Adrenal gland (tissue), 12 donors: ENCODE results near the gene ZC3H12A. TPM values are rescaled to one million over a fixed set of nuclear protein-coding genes. Genes with fewer than 3 reads are reported as not detected.

Experiments used
- DNase-seq, 7 donors: peaks; one replicate each; pipeline ENCODE4 v3.0.0-alpha.2; 2019 to 2020
- H3K27ac ChIP-seq, 5 donors: fragments of 200-600 bp; sonication (generic) in 4 of 5; 1 replicate in 3 of 5; 2 replicates in 2 of 5; pipeline versions ENCODE4 v1.5.1 to v1.8.0; 2016 to 2020; ENCODE audit warnings: mild to moderate bottlenecking in 1 of 5
- H3K27me3 ChIP-seq: fragments of 200-600 bp; 2 replicates; pipeline ENCODE4 v1.8.0; 2021
- H3K36me3 ChIP-seq, 2 donors: fragments of 200-600 bp; replicated peaks in 1 of 2; 1 replicate in 1 of 2; 2 replicates in 1 of 2; pipeline versions ENCODE4 v1.5.1 to v1.8.0; 2018 to 2022
- H3K4me1 ChIP-seq, 2 donors: fragments of 200-600 bp; replicated peaks in 1 of 2; 1 replicate in 1 of 2; 2 replicates in 1 of 2; pipeline versions ENCODE4 v1.5.1 to v1.8.0; 2018 to 2021
- H3K4me3 ChIP-seq, 4 donors: fragments of 200-600 bp; sonication (generic) in 3 of 4; one replicate each; pipeline ENCODE4 v1.5.1; 2016 to 2018
- H3K9me3 ChIP-seq, 3 donors: fragments of 200-600 bp; sonication (generic) in 1 of 3; replicated peaks in 1 of 3; 1 replicate in 2 of 3; 2 replicates in 1 of 3; pipeline versions ENCODE4 v1.5.1 to v1.8.0; 2016 to 2021
- POLR2A ChIP-seq, 2 donors: fragments of 450-650 bp; IDR thresholded peaks; one replicate each; pipeline ENCODE4 v1.6.1; 2017; ENCODE audit warnings: antibody characterized with exemption in 2 of 2, mild to moderate bottlenecking in 2 of 2, moderate library complexity in 1 of 2
- WGBS, 4 donors: extraction: QIAGEN DNeasy Blood & Tissue Kit in 2 of 4; methylation state at CpG; one replicate each; pipeline versions ENCODE4 v1.1.5 to v1.1.7; 2013 to 2017; 5-methylcytosine and 5-hydroxymethylcytosine counted together
- intact Hi-C, 2 donors: fragments of 100-400 bp; cut with DNase I; formaldehyde crosslinking; loops; one replicate each; pipeline versions ENCODE4 v1.14.1 to v1.15.0; 2022 to 2023
- polyA plus RNA-seq, 3 donors: library from polyadenylated mRNA; stranded (reverse); fragments of 200-250 nt in 2 of 3; fragments of 350-450 nt in 1 of 3; fragmentation: Illumina TruSeq in 1 of 3; extraction: RNeasy Lipid Tissue Mini Kit (QIAGEN cat#74804) in 1 of 3; gene quantifications; one replicate each; pipeline ENCODE4 v1.2.3, GENCODE V29; 2013 to 2014
- total RNA-seq, 9 donors: library from RNA; depleted of rRNA in 4 of 9; stranded (reverse); fragments of >200 nt in 4 of 9; fragments of 120-200 nt in 1 of 9; fragmentation: NEBNext Ultra II Directional in 1 of 9; extraction: Animal tissue kit (Norgen Biotek cat#: 25700) in 1 of 9; gene quantifications; one replicate each; pipeline versions ENCODE4 v1.1.0 to v1.2.4, GENCODE V29; 2013 to 2023
- TF ChIP-seq, protein P1 (sequence below), 6 experiments: fragments of 450-650 bp in 4 of 6; fragments of 200-600 bp in 2 of 6; sonication (generic) in 1 of 6; IDR thresholded peaks; 1 replicate in 5 of 6; 2 replicates in 1 of 6; pipeline versions ENCODE4 v1.5.1 to v1.8.0; 2016 to 2021; ENCODE audit warnings: antibody characterized with exemption in 6 of 6, mild to moderate bottlenecking in 2 of 6, moderate library complexity in 1 of 6
- donor health status: healthy with polysubstance abuse.
- donor health status: Bipolar disorder and iron deficiency.
- donor health status: DM: yes; HTN: yes; CAD: no.
- donor health status: DM: no; HTN: no; CAD: no.
- donor health status: DM: no; HTN: no; CAD: no.
- donor health status: DM: yes; HTN: yes; CAD: no.

Gene ZC3H12A
- total and polyA plus RNA-seq, 12 donors: 3.2 to 53.0 (median 17.4) TPM

DNA sequence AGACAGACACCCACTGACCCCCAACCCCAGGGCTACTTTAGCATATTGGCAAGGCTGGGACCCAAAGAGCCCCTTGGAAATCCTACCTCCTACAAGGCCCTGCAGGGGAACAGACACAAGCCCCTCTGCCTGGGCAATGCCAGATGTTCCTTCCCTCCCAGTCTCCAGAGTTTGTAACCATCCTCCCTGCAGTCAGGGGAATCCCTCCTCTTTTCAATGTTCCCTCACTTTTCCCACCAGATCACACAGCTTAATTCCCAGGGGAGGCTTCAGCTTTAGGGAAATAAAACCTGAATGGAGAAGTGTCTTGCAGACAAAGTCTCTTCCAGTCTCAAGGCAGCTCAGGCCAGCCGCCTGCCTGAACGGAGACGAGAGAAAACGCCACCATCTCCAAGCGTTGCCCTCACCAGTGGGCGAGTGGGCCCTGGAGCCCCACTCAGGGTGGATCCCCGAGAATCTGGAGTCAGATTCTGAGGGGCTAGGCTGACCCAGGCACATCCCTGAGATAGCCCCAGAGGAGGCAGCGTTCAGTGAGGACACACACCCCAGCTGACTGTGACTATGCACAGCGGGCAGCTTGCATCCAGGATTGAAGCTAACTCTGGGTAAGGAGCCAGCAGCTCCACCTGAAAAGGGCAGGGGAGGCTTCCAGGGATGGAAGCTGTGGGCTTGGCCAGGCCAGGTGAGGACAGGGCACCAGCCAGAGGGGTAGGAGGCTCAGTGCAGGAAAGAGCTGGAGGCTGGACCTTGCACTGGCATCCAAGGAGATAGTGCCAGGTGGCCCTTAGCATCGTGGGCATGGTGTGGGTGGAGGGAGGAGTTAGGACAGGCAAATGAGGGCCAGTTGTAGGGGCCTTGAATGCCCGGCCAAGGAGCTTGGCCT, 44.0 kb upstream of the ZC3H12A start:
- TF ChIP-seq, protein P1, sequence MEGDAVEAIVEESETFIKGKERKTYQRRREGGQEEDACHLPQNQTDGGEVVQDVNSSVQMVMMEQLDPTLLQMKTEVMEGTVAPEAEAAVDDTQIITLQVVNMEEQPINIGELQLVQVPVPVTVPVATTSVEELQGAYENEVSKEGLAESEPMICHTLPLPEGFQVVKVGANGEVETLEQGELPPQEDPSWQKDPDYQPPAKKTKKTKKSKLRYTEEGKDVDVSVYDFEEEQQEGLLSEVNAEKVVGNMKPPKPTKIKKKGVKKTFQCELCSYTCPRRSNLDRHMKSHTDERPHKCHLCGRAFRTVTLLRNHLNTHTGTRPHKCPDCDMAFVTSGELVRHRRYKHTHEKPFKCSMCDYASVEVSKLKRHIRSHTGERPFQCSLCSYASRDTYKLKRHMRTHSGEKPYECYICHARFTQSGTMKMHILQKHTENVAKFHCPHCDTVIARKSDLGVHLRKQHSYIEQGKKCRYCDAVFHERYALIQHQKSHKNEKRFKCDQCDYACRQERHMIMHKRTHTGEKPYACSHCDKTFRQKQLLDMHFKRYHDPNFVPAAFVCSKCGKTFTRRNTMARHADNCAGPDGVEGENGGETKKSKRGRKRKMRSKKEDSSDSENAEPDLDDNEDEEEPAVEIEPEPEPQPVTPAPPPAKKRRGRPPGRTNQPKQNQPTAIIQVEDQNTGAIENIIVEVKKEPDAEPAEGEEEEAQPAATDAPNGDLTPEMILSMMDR (IDR thresholded peaks at IDR 0.05): no peak
- no peak for TF ChIP-seq POLR2A (IDR thresholded peaks at IDR 0.05)
- no peak overlapping the region for H3K27ac ChIP-seq
- H3K4me3 ChIP-seq: no peak overlapping the region
- no peaks in the 10 kb centered on the region for H3K27me3 ChIP-seq
- no peaks in the 10 kb centered on the region for H3K36me3 ChIP-seq
- WGBS, 4 donors: 61 to 73% (median 69%) methylated on average over 8 to 11 of the region's 11 CpGs
- intact Hi-C loops: loop anchor here (5.0 to 10.0 kb wide), 4 partner anchors 726 to 916 kb away; no protein-coding TSS in a partner anchor
- no peak for DNase-seq
- H3K4me1 ChIP-seq: no peaks in the 10 kb centered on the region
- H3K9me3 ChIP-seq: no peaks in the 10 kb centered on the region

DNA sequence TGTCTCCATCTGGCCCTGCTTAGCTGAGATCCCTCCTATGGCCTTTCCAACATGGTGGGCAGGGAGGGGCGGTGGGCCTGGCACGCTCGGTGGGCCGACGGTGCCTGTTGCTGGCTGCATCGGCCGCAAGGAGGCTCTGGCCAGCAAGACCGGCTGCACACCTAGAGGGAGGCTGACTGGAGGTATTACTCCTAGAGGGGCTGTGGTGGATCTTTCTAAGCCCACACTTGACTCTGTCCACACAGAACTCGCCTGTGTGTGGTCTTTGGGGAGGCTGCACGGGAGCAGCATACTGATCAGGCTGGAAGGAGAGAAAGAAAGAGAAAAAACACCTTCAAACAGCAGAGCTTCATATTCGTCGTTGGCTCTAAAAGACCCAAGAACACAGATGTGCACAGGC, 41.7 kb upstream of the ZC3H12A start:
- Histone ChIP-seq H3K4me3 (no peak overlapping the region), H3K27me3 (no peaks in the 10 kb centered on the region), H3K36me3 (no peaks in the 10 kb centered on the region), H3K27ac (no peak overlapping the region), H3K9me3 (no peaks in the 10 kb centered on the region), H3K4me1 (no peaks in the 10 kb centered on the region)
- intact Hi-C loops: loop anchor here (5.0 to 10.0 kb wide), 4 partner anchors 728 to 918 kb away; no protein-coding TSS in a partner anchor
- TF ChIP-seq POLR2A (IDR thresholded peaks at IDR 0.05): no peak
- TF ChIP-seq, protein P1 (IDR thresholded peaks at IDR 0.05): no peak
- no peak for DNase-seq
- WGBS, 4 donors: 65 to 74% (median 73%) methylated on average over 11 to 12 of the region's 12 CpGs

DNA sequence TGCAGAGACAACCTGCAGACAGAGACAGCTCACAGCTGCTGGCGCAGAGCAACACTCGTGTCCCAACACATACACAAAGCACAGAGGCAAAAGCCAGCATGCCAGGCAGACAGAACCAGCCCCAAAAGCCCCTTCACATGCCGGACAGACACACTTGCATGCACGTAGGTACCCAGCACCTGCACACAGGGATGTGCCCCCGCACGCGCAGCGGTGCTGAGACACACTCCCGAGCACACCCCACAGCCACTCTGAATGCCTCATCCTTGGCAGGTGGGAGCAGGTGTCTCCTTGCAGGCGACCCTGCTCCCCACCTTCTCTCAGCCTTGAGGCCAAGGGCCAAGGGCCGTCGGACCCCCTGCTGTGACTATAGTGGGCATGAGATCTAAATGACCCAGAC, 41.2 kb upstream of the ZC3H12A start:
- H3K4me1 ChIP-seq: no peaks in the 10 kb centered on the region
- no peaks in the 10 kb centered on the region for H3K27me3 ChIP-seq
- intact Hi-C loops: loop anchor here (5.0 to 10.0 kb wide), 4 partner anchors 728 to 918 kb away; no protein-coding TSS in a partner anchor
- no peak overlapping the region for H3K27ac ChIP-seq
- H3K4me3 ChIP-seq: no peak overlapping the region
- no peaks in the 10 kb centered on the region for H3K36me3 ChIP-seq
- TF ChIP-seq POLR2A (IDR thresholded peaks at IDR 0.05): no peak
- TF ChIP-seq, protein P1 (IDR thresholded peaks at IDR 0.05): no peak
- WGBS, 4 donors: 77 to 85% (median 80%) methylated on average over 8 to 12 of the region's 12 CpGs
- H3K9me3 ChIP-seq: no peaks in the 10 kb centered on the region
- DNase-seq: no peak

DNA sequence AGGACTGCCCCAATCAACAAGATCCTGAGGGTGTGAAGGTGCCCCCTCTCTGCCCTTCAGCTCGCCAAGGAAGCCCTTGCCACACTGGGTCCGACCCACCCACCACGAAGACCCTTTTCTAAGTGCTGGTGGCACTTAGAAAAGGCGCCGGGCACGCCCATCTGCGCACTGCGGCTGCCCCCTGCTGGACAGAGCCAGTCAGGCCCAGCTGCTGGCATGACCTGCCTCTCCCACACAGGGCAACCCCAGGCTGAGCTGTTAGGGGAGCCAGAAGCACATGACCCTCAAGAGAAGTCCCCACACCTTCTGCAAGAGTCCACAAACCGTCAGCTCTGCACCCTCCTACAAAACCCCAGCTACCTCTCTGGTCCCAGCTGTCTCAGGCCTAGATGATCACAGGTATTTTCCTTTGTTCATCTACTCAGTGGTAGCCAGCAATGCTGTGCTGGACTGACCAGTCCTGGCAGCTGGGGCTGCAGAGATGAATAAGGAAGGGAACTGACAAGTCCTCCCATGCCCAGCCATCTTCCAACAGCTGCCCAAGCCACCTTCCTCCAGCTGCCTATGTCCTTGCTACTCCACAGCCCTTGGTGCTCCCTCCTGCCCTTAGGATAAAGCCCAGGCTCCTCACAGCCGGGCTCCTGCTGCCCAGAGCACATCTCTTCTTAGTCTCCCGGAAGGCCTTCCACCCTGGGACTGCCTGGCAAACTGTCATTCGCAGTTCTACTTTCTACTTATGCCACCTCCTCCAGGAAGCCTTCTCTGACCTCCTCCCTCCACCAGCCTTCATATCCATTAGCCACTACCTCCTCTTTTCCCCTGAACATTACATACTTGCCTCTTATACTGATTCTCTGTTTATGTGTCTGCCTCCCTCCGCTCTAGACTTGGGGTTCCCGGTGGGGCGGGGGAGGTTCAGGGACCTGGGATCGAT, 39.8 kb upstream of the ZC3H12A start:
- H3K27ac ChIP-seq: no peak overlapping the region
- no peak overlapping the region for H3K4me3 ChIP-seq
- no peaks in the 10 kb centered on the region for H3K27me3 ChIP-seq
- 27 to 32% (median 28%) methylated on average over 12 to 16 of the region's 16 CpGs for WGBS, 4 donors
- peak; percentile 43 to 80 (median 71) for DNase-seq
- H3K4me1 ChIP-seq: no peaks in the 10 kb centered on the region
- TF ChIP-seq, protein P1 (IDR thresholded peaks at IDR 0.05): peak; percentile 77 to 93 (median 83)
- TF ChIP-seq POLR2A (IDR thresholded peaks at IDR 0.05): no peak
- H3K36me3 ChIP-seq: no peaks in the 10 kb centered on the region
- H3K9me3 ChIP-seq: no peaks in the 10 kb centered on the region
- intact Hi-C loops: loop anchor here (5.0 to 10.0 kb wide), 5 partner anchors 730 to 920 kb away; no protein-coding TSS in a partner anchor
